Activated CD4-positive, alpha-beta T cell treated with anti-CD3 and anti-CD28 coated beads, Interleukin-2, amount 10 ng/mL, durations not matched to agents 7 days and 5 days (primary cell): ENCODE measurements around the gene EOLA2. TPM values are rescaled to one million over a fixed set of nuclear protein-coding genes. Genes with fewer than 3 reads are reported as not detected.
"Not testable (repeated sequence)": the region's sequence is repeated elsewhere in the genome, so short reads cannot be mapped to it uniquely, and the experiment has no call there.

ENCODE experiments used
- CTCF ChIA-PET: fragments of 350-600 bp; sonication (Branson Sonifier 250); formaldehyde crosslinking; loops from one replicate; lab custom pipeline; 2021; ENCODE audit warnings: antibody characterized with exemption; lab: Charles Lee
- POLR2A ChIA-PET: fragments of 350-600 bp; sonication (Branson Sonifier 250); formaldehyde crosslinking; loops from one replicate; lab custom pipeline; 2021; ENCODE audit warnings: antibody characterized with exemption; lab: Charles Lee
- DNase-seq: peaks from one replicate; pipeline ENCODE4 v3.0.0-alpha.2; 2020
- H3K27ac Mint-ChIP-seq: one replicate; pipeline ENCODE4 v1.8.0; 2021; ENCODE audit warnings: mild to moderate bottlenecking, moderate library complexity, mixed read lengths
- H3K27me3 Mint-ChIP-seq: one replicate; pipeline ENCODE4 v1.8.0; 2021; ENCODE audit warnings: mixed read lengths
- H3K36me3 Mint-ChIP-seq: one replicate; pipeline ENCODE4 v1.8.0; 2021; ENCODE audit warnings: low read depth, mixed read lengths
- H3K4me1 Mint-ChIP-seq: one replicate; pipeline ENCODE4 v1.8.0; 2021; ENCODE audit warnings: mixed read lengths
- H3K4me3 Mint-ChIP-seq: one replicate; pipeline ENCODE4 v1.8.0; 2021; ENCODE audit warnings: mild to moderate bottlenecking, moderate library complexity, mixed read lengths
- H3K9me3 Mint-ChIP-seq: one replicate; pipeline ENCODE4 v1.8.0; 2021; ENCODE audit warnings: mixed read lengths
- total RNA-seq, 2 experiments: library from RNA; stranded (reverse); gene quantifications; one replicate each; pipeline ENCODE4 v1.2.3, GENCODE V29; 2021

EOLA2 gene
- 10 to 100 TPM; 22.6 to 25.4 TPM for total RNA-seq

GRCh38 chrX:149938427-149938880, at the start of gene EOLA2:
TSS of gene EOLA2 (minus strand) at chrX:149938491. CDS start at chrX:149933874, 4,617 bp downstream.
- Mint-ChIP-seq H3K27me3 (no peaks in the 10 kb centered on the region), H3K36me3 (peaks cover 2% of the 10 kb centered on the region), H3K4me1 (peaks cover 4% of the 10 kb centered on the region), H3K27ac (peak within 1 kb of the TSS; percentile 99), H3K4me3 (peak within 1 kb of the TSS; percentile 80), H3K9me3 (no peaks in the 10 kb centered on the region)
- CTCF ChIA-PET, result interaction anchor here (1.0 to 1.6 kb wide), 3 partner anchors 22 to 755 kb away, joined by 3 to 4 read pairs (median 3); no protein-coding TSS in a partner anchor
- POLR2A ChIA-PET, result interaction anchor here (0.5 kb wide), 1 partner anchor 712 kb away, joined by 3 read pairs; no protein-coding TSS in a partner anchor
- peak; percentile 93 for DNase-seq

- H3K27me3 Mint-ChIP-seq, result no peaks in the 10 kb centered on the region
- H3K36me3 Mint-ChIP-seq, result peaks cover 2% of the 10 kb centered on the region
- H3K27ac Mint-ChIP-seq, result no peak overlapping the region
- no peaks in the 10 kb centered on the region for H3K4me1 Mint-ChIP-seq
- no peak for DNase-seq
- ChIA-PET CTCF (no interaction called here), POLR2A (no interaction called here)
- no peak overlapping the region for H3K4me3 Mint-ChIP-seq
- H3K9me3 Mint-ChIP-seq, result no peaks in the 10 kb centered on the region
Observed at GRCh38 chrX:149987613-149988012, 49.3 kb upstream of the EOLA2 start.

- no peaks in the 10 kb centered on the region for H3K27me3 Mint-ChIP-seq
- H3K36me3 Mint-ChIP-seq, result no peaks in the 10 kb centered on the region
- DNase-seq, result no peak
- H3K27ac Mint-ChIP-seq, result no peak overlapping the region
- no peak overlapping the region for H3K4me3 Mint-ChIP-seq
- H3K4me1 Mint-ChIP-seq, result no peaks in the 10 kb centered on the region
- CTCF ChIA-PET, result interaction anchor here (0.7 kb wide), 1 partner anchor 850 kb away, joined by 3 read pairs; no protein-coding TSS in a partner anchor
- no peaks in the 10 kb centered on the region for H3K9me3 Mint-ChIP-seq
- POLR2A ChIA-PET, result no interaction called here
Observed at GRCh38 chrX:149984411-149984810, 46.1 kb upstream of the EOLA2 start.

GRCh38 chrX:149982310-149982709, 44.0 kb upstream of the EOLA2 start:
- no peak for DNase-seq
- no peaks in the 10 kb centered on the region for H3K27me3 Mint-ChIP-seq
- ChIA-PET CTCF (interaction anchor here (0.7 to 1.3 kb wide), 2 partner anchors 9 to 194 kb away, joined by 3 read pairs; no protein-coding TSS in a partner anchor), POLR2A (no interaction called here)
- H3K4me3 Mint-ChIP-seq, result no peak overlapping the region
- no peaks in the 10 kb centered on the region for H3K9me3 Mint-ChIP-seq
- H3K4me1 Mint-ChIP-seq, result no peaks in the 10 kb centered on the region
- H3K27ac Mint-ChIP-seq, result no peak overlapping the region
- no peaks in the 10 kb centered on the region for H3K36me3 Mint-ChIP-seq

GRCh38 chrX:149979126-149979644, 40.9 kb upstream of the EOLA2 start:
- Mint-ChIP-seq H3K27ac (no peak overlapping the region), H3K4me1 (no peaks in the 10 kb centered on the region), H3K27me3 (no peaks in the 10 kb centered on the region), H3K9me3 (no peaks in the 10 kb centered on the region), H3K4me3 (no peak overlapping the region), H3K36me3 (no peaks in the 10 kb centered on the region)
- ChIA-PET CTCF (no interaction called here), POLR2A (no interaction called here)
- DNase-seq, result no peak

- Mint-ChIP-seq H3K4me1 (no peaks in the 10 kb centered on the region), H3K27me3 (no peaks in the 10 kb centered on the region), H3K4me3 (no peak overlapping the region), H3K9me3 (no peaks in the 10 kb centered on the region), H3K36me3 (peaks cover 13% of the 10 kb centered on the region), H3K27ac (no peak overlapping the region)
- ChIA-PET CTCF (no interaction called here), POLR2A (no interaction called here)
- DNase-seq, result peak; percentile 33
Observed at GRCh38 chrX:149962859-149963757, 24.8 kb upstream of the EOLA2 start.

GRCh38 chrX:149962010-149962409, 23.7 kb upstream of the EOLA2 start:
- H3K4me3 Mint-ChIP-seq, result no peak overlapping the region
- no peak for DNase-seq
- H3K27ac Mint-ChIP-seq, result no peak overlapping the region
- ChIA-PET CTCF (interaction anchor here (0.7 to 0.8 kb wide), 2 partner anchors 11 to 14 kb away, joined by 3 to 4 read pairs; no protein-coding TSS in a partner anchor), POLR2A (no interaction called here)
- peaks cover 9% of the 10 kb centered on the region for H3K36me3 Mint-ChIP-seq
- H3K9me3 Mint-ChIP-seq, result no peaks in the 10 kb centered on the region
- no peaks in the 10 kb centered on the region for H3K27me3 Mint-ChIP-seq
- no peaks in the 10 kb centered on the region for H3K4me1 Mint-ChIP-seq

- no peak overlapping the region for H3K27ac Mint-ChIP-seq
- no peak overlapping the region for H3K4me3 Mint-ChIP-seq
- H3K36me3 Mint-ChIP-seq, result peaks cover 9% of the 10 kb centered on the region
- H3K9me3 Mint-ChIP-seq, result no peaks in the 10 kb centered on the region
- CTCF ChIA-PET, result interaction anchor here (0.7 to 0.8 kb wide), 2 partner anchors 11 to 13 kb away, joined by 3 to 4 read pairs; no protein-coding TSS in a partner anchor
- no peaks in the 10 kb centered on the region for H3K27me3 Mint-ChIP-seq
- POLR2A ChIA-PET, result no interaction called here
- no peaks in the 10 kb centered on the region for H3K4me1 Mint-ChIP-seq
- no peak for DNase-seq
Observed at GRCh38 chrX:149961572-149961971, 23.3 kb upstream of the EOLA2 start.

- ChIA-PET CTCF (interaction anchor here (0.9 kb wide), 1 partner anchor 11 kb away, joined by 3 read pairs; no protein-coding TSS in a partner anchor), POLR2A (no interaction called here)
- Mint-ChIP-seq H3K36me3 (peaks cover 17% of the 10 kb centered on the region), H3K4me1 (no peaks in the 10 kb centered on the region), H3K9me3 (no peaks in the 10 kb centered on the region), H3K27ac (no peak overlapping the region), H3K4me3 (no peak overlapping the region), H3K27me3 (no peaks in the 10 kb centered on the region)
- DNase-seq, result peak; percentile 28
Observed at GRCh38 chrX:149950681-149951080, 12.4 kb upstream of the EOLA2 start.

GRCh38 chrX:149949743-149950436, 11.6 kb upstream of the EOLA2 start:
- Mint-ChIP-seq H3K27me3 (no peaks in the 10 kb centered on the region), H3K27ac (no peak overlapping the region), H3K36me3 (peaks cover 17% of the 10 kb centered on the region), H3K4me3 (no peak overlapping the region), H3K4me1 (no peaks in the 10 kb centered on the region), H3K9me3 (no peaks in the 10 kb centered on the region)
- no peak for DNase-seq
- ChIA-PET CTCF (interaction anchor here (0.6 to 0.9 kb wide), 3 partner anchors 10 to 548 kb away, joined by 3 to 4 read pairs (median 3); no protein-coding TSS in a partner anchor), POLR2A (no interaction called here)

- POLR2A ChIA-PET, result no interaction called here
- no peaks in the 10 kb centered on the region for H3K9me3 Mint-ChIP-seq
- no peak overlapping the region for H3K27ac Mint-ChIP-seq
Observed at GRCh38 chrX:149948016-149948415, 9.7 kb upstream of the EOLA2 start.

GRCh38 chrX:149946932-149947331, 8.6 kb upstream of the EOLA2 start:
- H3K4me3 Mint-ChIP-seq, H3K27ac Mint-ChIP-seq, H3K4me1 Mint-ChIP-seq, POLR2A ChIA-PET, DNase-seq, CTCF ChIA-PET, H3K27me3 Mint-ChIP-seq, H3K9me3 Mint-ChIP-seq: not testable (repeated sequence)
- H3K36me3 Mint-ChIP-seq, result peaks cover 12% of the 10 kb centered on the region

More at GRCh38 chrX:149948016-149948415, 9.7 kb upstream of the EOLA2 start:
- no peaks in the 10 kb centered on the region for H3K27me3 Mint-ChIP-seq
- CTCF ChIA-PET, result interaction anchor here (0.8 to 1.3 kb wide), 2 partner anchors 8 to 14 kb away, joined by 4 read pairs; no protein-coding TSS in a partner anchor
- no peak for DNase-seq
- peaks cover 12% of the 10 kb centered on the region for H3K36me3 Mint-ChIP-seq
- H3K4me3 Mint-ChIP-seq, result no peak overlapping the region
- no peaks in the 10 kb centered on the region for H3K4me1 Mint-ChIP-seq
